BJ (cell line): Measurements from ENCODE around the gene AP3D1. TPM values are rescaled to one million over a fixed set of nuclear protein-coding genes. Genes with fewer than 3 reads are reported as not detected.
A peak's percentile ranks its signal among the peaks of the same experiment; 100 is the strongest.

Experiments
- CTCF ChIA-PET: fragments of 350-600 bp; formaldehyde crosslinking; extraction: SDS; loops from one replicate; lab custom pipeline; 2021; ENCODE audit warnings: antibody characterized with exemption, inconsistent platforms; lab: Yijun Ruan, JAX
- POLR2A ChIA-PET: fragments of 300-600 bp; sonication (Branson Sonifier 250); formaldehyde crosslinking; extraction: SDS; loops from one replicate; lab custom pipeline; 2021; ENCODE audit warnings: antibody characterized with exemption; lab: Charles Lee
- DNase-seq: peaks from one replicate; pipeline ENCODE4 v3.0.0-alpha.2; 2011; ENCODE audit warnings: low read depth
- H3K27me3 ChIP-seq: 2 replicates; pipeline ENCODE4 v1.6.0; 2011; ENCODE audit warnings: low read length; ENCODE audit not compliant: control insufficient read depth, insufficient read depth
- H3K36me3 ChIP-seq: 2 replicates; pipeline ENCODE4 v1.5.1; 2011; ENCODE audit warnings: low read length; ENCODE audit not compliant: control insufficient read depth, insufficient read depth
- H3K4me3 ChIP-seq: 2 replicates; pipeline ENCODE4 v1.5.1; 2011; ENCODE audit warnings: low read depth, mild to moderate bottlenecking, control low read depth, low read length
- CTCF ChIP-seq: IDR thresholded peaks from 2 replicates; pipeline ENCODE4 v1.5.1; 2011; ENCODE audit warnings: low read depth, mild to moderate bottlenecking, control low read depth, inconsistent platforms, low read length, moderate library complexity; ENCODE audit not compliant: insufficient read depth
- polyA plus RNA-seq: library from polyadenylated mRNA; depleted of rRNA; stranded (reverse); fragments of >200 nt; gene quantifications from 2 replicates; pipeline ENCODE4 v1.2.3, GENCODE V29; 2011

AP3D1 gene
- polyA plus RNA-seq, 1 experiment, result 122 TPM

GRCh38 chr19:2187159-2187558, 35.8 kb upstream of the AP3D1 start:
- POLR2A ChIA-PET, result no interaction called here
- Histone ChIP-seq H3K4me3 (no peak overlapping the region), H3K27me3 (no peaks in the 10 kb centered on the region), H3K36me3 (peaks cover 26% of the 10 kb centered on the region)
- DNase-seq, result no peak
- TF ChIP-seq CTCF, result no peak
- CTCF ChIA-PET, result interaction anchor here (1.7 kb wide), 1 partner anchor 31 kb away, joined by 4 read pairs; no protein-coding TSS in a partner anchor

- POLR2A ChIA-PET, result no interaction called here
- Histone ChIP-seq H3K36me3 (peaks cover 18% of the 10 kb centered on the region), H3K4me3 (no peak overlapping the region), H3K27me3 (no peaks in the 10 kb centered on the region)
- CTCF ChIA-PET, result interaction anchor here (0.9 to 1.7 kb wide), 7 partner anchors 16 to 129 kb away, joined by 3 to 5 read pairs (median 4); no protein-coding TSS in a partner anchor
- peak; percentile 98 for DNase-seq
- no peak for TF ChIP-seq CTCF
Observed at GRCh38 chr19:2186071-2186846, 34.9 kb upstream of the AP3D1 start.

- Histone ChIP-seq H3K36me3 (peaks cover 17% of the 10 kb centered on the region), H3K27me3 (no peaks in the 10 kb centered on the region), H3K4me3 (no peak overlapping the region)
- DNase-seq, result no peak
- no peak for TF ChIP-seq CTCF
- ChIA-PET POLR2A (no interaction called here), CTCF (interaction anchor here (0.9 to 1.7 kb wide), 8 partner anchors 12 to 130 kb away, joined by 3 to 5 read pairs (median 4); no protein-coding TSS in a partner anchor)
Observed at GRCh38 chr19:2185734-2186070, 34.3 kb upstream of the AP3D1 start.

GRCh38 chr19:2184422-2184975, 33.1 kb upstream of the AP3D1 start:
- H3K4me3 ChIP-seq, result no peak overlapping the region
- no peak for DNase-seq
- POLR2A ChIA-PET, result no interaction called here
- CTCF ChIA-PET, result interaction anchor here (1.1 kb wide), 1 partner anchor 11 kb away, joined by 3 read pairs; no protein-coding TSS in a partner anchor
- H3K27me3 ChIP-seq, result no peaks in the 10 kb centered on the region
- peaks cover 13% of the 10 kb centered on the region for H3K36me3 ChIP-seq
- TF ChIP-seq CTCF, result no peak

- ChIA-PET POLR2A (no interaction called here), CTCF (interaction anchor here (0.6 to 1.8 kb wide), 3 partner anchors 10 to 180 kb away, joined by 3 to 8 read pairs (median 5); no protein-coding TSS in a partner anchor)
- Histone ChIP-seq H3K4me3 (no peak overlapping the region), H3K27me3 (no peaks in the 10 kb centered on the region), H3K36me3 (peaks cover 9% of the 10 kb centered on the region)
- TF ChIP-seq CTCF, result no peak
- DNase-seq, result no peak
Observed at GRCh38 chr19:2181633-2181997, 30.2 kb upstream of the AP3D1 start.
